K562 (cell line): Measurements from ENCODE around the gene RUNDC3A. TPM values are rescaled to one million over a fixed set of nuclear protein-coding genes. Genes with fewer than 3 reads are reported as not detected.

Experiments
- CBX3 ChIP-seq, 2 experiments: IDR thresholded peaks; 1 replicate in 1 of 2; 2 replicates in 1 of 2; pipeline ENCODE4 v1.6.1; 2012; ENCODE audit warnings: inconsistent platforms in 2 of 2, low read length in 2 of 2, borderline replicate concordance in 1 of 2, control low read depth in 1 of 2
- E4F1 ChIP-seq: fragments of 250-450 bp; sonication (Bioruptor Pico); IDR thresholded peaks from 2 replicates; pipeline ENCODE4 v1.5.0; 2021; ENCODE audit warnings: mild to moderate bottlenecking, borderline replicate concordance
- GABPA ChIP-seq: fragments of 200-800 bp; sonication (Bioruptor generic); conservative IDR thresholded peaks from 2 replicates; pipeline ENCODE4 v1.6.1; 2016; ENCODE audit warnings: low read depth, missing genetic modification characterization, missing compliant biosample characterization
- GTF2E2 ChIP-seq: fragments of 200-800 bp; sonication (Bioruptor generic); IDR thresholded peaks from 2 replicates; pipeline ENCODE4 v1.6.1; 2016; ENCODE audit warnings: missing genetic modification characterization, missing compliant biosample characterization
- HNRNPK ChIP-seq: fragments of 200-400 bp; formaldehyde crosslinking; IDR thresholded peaks from one replicate; pipeline ENCODE4 v1.6.1; 2018; ENCODE audit warnings: mild to moderate bottlenecking, low read depth, low read length; ENCODE audit not compliant: poor library complexity, severe bottlenecking
- JUN ChIP-seq, 2 experiments: sonication (generic) in 1 of 2; formaldehyde crosslinking in 1 of 2; IDR thresholded peaks; 2 replicates each; pipeline versions ENCODE4 v1.6.1 to v1.8.0; 2012 to 2022; ENCODE audit warnings: borderline replicate concordance in 2 of 2, mild to moderate bottlenecking in 2 of 2, improper control_type of control experiment in 1 of 2, low read depth in 1 of 2, low read length in 1 of 2, missing genetic modification reagents in 1 of 2
- KAT7 ChIP-seq: sonication (generic); formaldehyde crosslinking; IDR thresholded peaks from 2 replicates; pipeline ENCODE4 v1.8.0; 2022; ENCODE audit warnings: missing genetic modification reagents, mild to moderate bottlenecking, borderline replicate concordance
- KLF16 ChIP-seq: IDR thresholded peaks from 2 replicates; pipeline ENCODE4 v1.6.1; 2016; ENCODE audit warnings: antibody characterized with exemption
- MIER1 ChIP-seq: fragments of 450-650 bp; IDR thresholded peaks from 2 replicates; pipeline ENCODE4 v1.6.1; 2016; ENCODE audit warnings: antibody characterized with exemption, mild to moderate bottlenecking, low read depth
- ZBTB33 ChIP-seq: sonication (generic); formaldehyde crosslinking; IDR thresholded peaks from 2 replicates; pipeline ENCODE4 v1.8.1; 2023; ENCODE audit warnings: mild to moderate bottlenecking, missing genetic modification reagents
- ZBTB7A ChIP-seq: IDR thresholded peaks from 2 replicates; pipeline ENCODE4 v1.6.1; 2011; ENCODE audit warnings: low read depth, mild to moderate bottlenecking, low read length, moderate library complexity, borderline replicate concordance; ENCODE audit not compliant: control insufficient read depth
- ZNF12 ChIP-seq: sonication (generic); formaldehyde crosslinking; IDR thresholded peaks from 2 replicates; pipeline ENCODE4 v1.4.0; 2020; ENCODE audit warnings: mild to moderate bottlenecking, missing genetic modification reagents
- ZNF449 ChIP-seq: fragments of 250-450 bp; sonication (Bioruptor Pico); IDR thresholded peaks from 2 replicates; pipeline ENCODE4 v1.8.0; 2022; ENCODE audit warnings: moderate library complexity, mild to moderate bottlenecking, inconsistent platforms
- polyA plus RNA-seq, 8 experiments: library from polyadenylated mRNA; depleted of rRNA in 4 of 8; stranded (reverse) in 5 of 8; unstranded in 3 of 8; fragments of >200 nt; fragmentation: Nextera tagmentation in 2 of 8; fragmentation: Illumina TruSeq in 1 of 8; extraction: Ambion mirVana in 2 of 8; extraction: Trizol in 1 of 8; gene quantifications; 2 replicates each; pipeline versions ENCODE4 v1.2.1 to v1.2.3, GENCODE V29; 2011 to 2014; ENCODE audit warnings: inconsistent platforms in 1 of 8, missing spikeins in 1 of 8
- total RNA-seq, 7 experiments: library from RNA; depleted of rRNA in 6 of 7; stranded (reverse); fragments of >200 nt in 6 of 7; fragmentation: Illumina TruSeq in 2 of 7; extraction: Trizol in 2 of 7; gene quantifications; 2 replicates each; pipeline versions ENCODE4 v1.2.1 to v1.2.3, GENCODE V29; 2011 to 2021; ENCODE audit warnings: low replicate concordance in 1 of 7

RUNDC3A gene
- total and polyA plus RNA-seq, 9 of the 15 experiments (the other 6 are each of a cell fraction or from before 2014, with no cell fraction given) = not detected

GRCh38 chr17:44279666-44280391 lies 28.6 kb upstream of the RUNDC3A start (continued):
- TF ChIP-seq GABPA (peak; percentile 85), ZNF12 (CRISPR knock-in tag) (0 out of 2 replicates have a peak, but pooled peaks have one; percentile 31), KLF16 (0 out of 2 replicates have a peak, but pooled peaks have one; percentile 35), MIER1 (0 out of 2 replicates have a peak, but pooled peaks have one; percentile 18), ZNF449 (CRISPR knock-in tag) (no peak), GTF2E2 (tag) (no peak), ZBTB7A (peak; percentile 65; the same call in 1 of the 2 replicates), E4F1 (CRISPR knock-in tag) (no peak), KAT7 (CRISPR knock-in tag) (no peak), ZBTB33 (CRISPR knock-in tag) (no peak), HNRNPK (no peak), JUN (IDR thresholded peaks at IDR 0.05; ENCODE audit: borderline replicate concordance, low read depth, low read length) (0 out of 2 replicates have a peak, but pooled peaks have one; percentile 4), JUN (CRISPR knock-in tag; IDR thresholded peaks at IDR 0.05; ENCODE audit: borderline replicate concordance) (no peak), CBX3 (IDR thresholded peaks at IDR 0.05; ENCODE audit: borderline replicate concordance in 1 of 2, low read length in 2 of 2) (peak in 1 of 2 experiments; percentile 24; a peak in 1 of 3 replicates)
